Neural crest cell (in vitro differentiated cells): ENCODE measurements around the gene MYLK4. TPM values are rescaled to one million over a fixed set of nuclear protein-coding genes. Genes with fewer than 3 reads are reported as not detected.

Experiments
- DNase-seq: peaks from one replicate; pipeline ENCODE4 v3.0.0; 2021; ENCODE audit warnings: low read depth, mixed read lengths, low spot score
- H3K27ac Mint-ChIP-seq: one replicate; pipeline ENCODE4 v1.8.0; 2021; ENCODE audit warnings: mild to moderate bottlenecking, mixed read lengths; ENCODE audit not compliant: unreplicated experiment
- H3K27me3 Mint-ChIP-seq: 2 replicates; pipeline ENCODE4 v1.8.0; 2021; ENCODE audit warnings: low read depth, mild to moderate bottlenecking, mixed read lengths
- H3K36me3 Mint-ChIP-seq: 2 replicates; pipeline ENCODE4 v1.8.0; 2021; ENCODE audit warnings: low read depth, mild to moderate bottlenecking, mixed read lengths
- H3K4me1 Mint-ChIP-seq: 2 replicates; pipeline ENCODE4 v1.8.0; 2021; ENCODE audit warnings: mixed read lengths
- H3K4me3 Mint-ChIP-seq: one replicate; pipeline ENCODE4 v1.8.0; 2021; ENCODE audit warnings: mild to moderate bottlenecking, mixed read lengths
- H3K9me3 Mint-ChIP-seq: 2 replicates; pipeline ENCODE4 v1.8.0; 2021; ENCODE audit warnings: mixed read lengths
- CTCF ChIP-seq: fragments of 200-600 bp; sonication (generic); conservative IDR thresholded peaks from 2 replicates; pipeline ENCODE4 v1.5.0; 2021; ENCODE audit warnings: antibody characterized with exemption, mild to moderate bottlenecking
- total RNA-seq: library from RNA; stranded (reverse); gene quantifications from 2 replicates; pipeline ENCODE4 v1.2.1, GENCODE V29; 2021

Gene MYLK4
- total RNA-seq, 1 donor from 2014 or later, result 0.96 TPM

DNA sequence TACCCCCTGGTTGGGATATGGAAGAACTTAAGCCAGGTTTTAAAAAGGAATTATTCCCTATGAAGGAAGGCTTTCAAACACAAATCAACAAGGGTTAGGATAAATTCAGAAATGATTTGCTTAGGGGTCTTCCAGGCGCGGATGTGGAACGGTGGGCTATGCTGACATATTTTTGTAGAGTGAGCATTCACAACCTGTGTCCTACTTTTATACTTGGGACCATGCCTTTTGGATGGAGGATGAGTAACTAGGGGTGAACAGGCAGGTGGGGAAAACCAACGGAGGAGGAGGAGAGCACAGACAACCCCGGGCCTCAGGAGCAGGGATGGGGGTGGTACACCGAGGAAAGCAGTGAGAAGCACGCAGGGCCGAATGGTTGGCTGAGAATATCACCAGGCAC lies 5.9 kb downstream of the MYLK4 start:
- no peak overlapping the region for H3K4me3 Mint-ChIP-seq
- H3K4me1 Mint-ChIP-seq, result peaks cover 6% of the 10 kb centered on the region
- no peak overlapping the region for H3K27ac Mint-ChIP-seq
- TF ChIP-seq CTCF, result no peak
- peaks cover 28% of the 10 kb centered on the region for H3K27me3 Mint-ChIP-seq
- no peak for DNase-seq
- H3K9me3 Mint-ChIP-seq, result no peaks in the 10 kb centered on the region
- no peaks in the 10 kb centered on the region for H3K36me3 Mint-ChIP-seq

- H3K4me1 Mint-ChIP-seq, result peaks cover 6% of the 10 kb centered on the region
- H3K9me3 Mint-ChIP-seq, result no peaks in the 10 kb centered on the region
- TF ChIP-seq CTCF, result peak; percentile 35
- no peak for DNase-seq
- H3K27me3 Mint-ChIP-seq, result peaks cover 26% of the 10 kb centered on the region
- no peak overlapping the region for H3K27ac Mint-ChIP-seq
- no peaks in the 10 kb centered on the region for H3K36me3 Mint-ChIP-seq
- no peak overlapping the region for H3K4me3 Mint-ChIP-seq
Measured at GRCh38 chr6:2744209-2744771, 6.4 kb downstream of the MYLK4 start.

GRCh38 chr6:2743280-2744208 lies 7.2 kb downstream of the MYLK4 start:
- H3K4me3 Mint-ChIP-seq, result no peak overlapping the region
- no peak for TF ChIP-seq CTCF
- H3K27ac Mint-ChIP-seq, result peak overlapping the region; percentile 47
- peaks cover 23% of the 10 kb centered on the region for H3K27me3 Mint-ChIP-seq
- H3K36me3 Mint-ChIP-seq, result no peaks in the 10 kb centered on the region
- DNase-seq, result no peak
- H3K9me3 Mint-ChIP-seq, result no peaks in the 10 kb centered on the region
- peaks cover 12% of the 10 kb centered on the region for H3K4me1 Mint-ChIP-seq

GRCh38 chr6:2741756-2742155 lies 9.0 kb downstream of the MYLK4 start:
- no peak for DNase-seq
- H3K36me3 Mint-ChIP-seq, result no peaks in the 10 kb centered on the region
- H3K27me3 Mint-ChIP-seq, result peaks cover 16% of the 10 kb centered on the region
- no peak overlapping the region for H3K4me3 Mint-ChIP-seq
- H3K27ac Mint-ChIP-seq, result no peak overlapping the region
- H3K4me1 Mint-ChIP-seq, result peaks cover 20% of the 10 kb centered on the region
- no peak for TF ChIP-seq CTCF
- no peaks in the 10 kb centered on the region for H3K9me3 Mint-ChIP-seq

DNA sequence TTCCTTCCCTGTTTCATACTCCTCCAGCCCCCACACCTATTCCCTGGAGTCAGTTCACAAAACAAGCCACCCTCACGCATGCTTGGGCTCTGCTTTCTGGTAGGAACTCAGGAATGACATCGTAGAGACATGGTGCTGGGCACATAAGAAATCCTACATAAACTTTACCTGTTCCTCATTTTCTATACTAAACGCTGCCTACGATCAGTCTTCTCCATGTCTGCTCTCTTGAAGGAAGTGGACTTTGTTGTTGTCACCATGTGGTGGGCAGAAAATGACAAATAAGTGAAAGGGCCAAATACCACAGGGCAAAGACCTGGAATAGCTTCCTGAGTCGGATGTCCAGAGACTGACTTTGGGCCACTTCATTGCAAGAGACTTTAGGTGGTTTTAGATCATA lies 10.1 kb downstream of the MYLK4 start:
- H3K4me3 Mint-ChIP-seq, result no peak overlapping the region
- H3K27ac Mint-ChIP-seq, result peak overlapping the region; percentile 43
- no peak for TF ChIP-seq CTCF
- DNase-seq, result no peak
- peaks cover 16% of the 10 kb centered on the region for H3K27me3 Mint-ChIP-seq
- peaks cover 16% of the 10 kb centered on the region for H3K4me1 Mint-ChIP-seq
- no peaks in the 10 kb centered on the region for H3K9me3 Mint-ChIP-seq
- H3K36me3 Mint-ChIP-seq, result no peaks in the 10 kb centered on the region
